Heart left ventricle (tissue), 13 donors: ENCODE data around the gene LZTS3.

Source experiments
- CTCF ChIP-seq, 12 donors: fragments of 200-600 bp; sonication (generic) in 4 of 12; IDR thresholded peaks; one replicate each; pipeline versions ENCODE4 v1.5.0 to v1.8.0; 2018 to 2022; ENCODE audit warnings: antibody characterized with exemption in 12 of 12, mild to moderate bottlenecking in 5 of 12
- POLR2A ChIP-seq, 2 donors: fragments of 450-650 bp; IDR thresholded peaks; one replicate each; pipeline ENCODE4 v1.6.1; 2017; ENCODE audit warnings: antibody characterized with exemption in 2 of 2, mild to moderate bottlenecking in 2 of 2, moderate library complexity in 2 of 2
- donor health status: ischemic (EF 13 %, LVEDD 7.1; RV severe dilation, severe dysfunction).
- donor health status: DM: no; HTN: yes; CAD: no.
- donor health status: DM: no; HTN: no; CAD: no.
- donor health status: ischemic (EF 25% LVEDD 6.9; RV normal size, moderate dysfunction).
- donor health status: ischemic (EF 25% LVEDD 5.7; RV mildly dilated, moderate dysfunction).
- donor health status: ischemic (EF 35%, LVEDD 5.7; RV mildly dilated, moderate dysfunction).
- donor health status: nonischemic (EF 11% LVEDD 7.7; RV severe dilation, severe dysfunction).
- donor health status: DM: yes; HTN: yes; CAD: no.
- donor health status: PGD.
- donor health status: ischemic (EF 29% LVEDD 5.4; RV normal size, mild dysfunction).
- donor health status: nonischemic (EF 23%, LVEDD 6.1; RV moderate dilation, normal function).

GRCh38 chr20:3192226-3193015, 19.1 kb upstream of the LZTS3 start:
- TF ChIP-seq CTCF (IDR thresholded peaks at IDR 0.05) (no peak), POLR2A (IDR thresholded peaks at IDR 0.05) (no peak)
